Ammon's horn (tissue), 1 donor: ENCODE data around the gene EPB41L4B.
A peak's percentile ranks its signal among the peaks of the same experiment; 100 is the strongest.
"Not testable (repeated sequence)": the region's sequence is repeated elsewhere in the genome, so short reads cannot be mapped to it uniquely, and the experiment has no call there.

Experiments used
- DNase-seq: peaks from one replicate; pipeline ENCODE4 v3.0.0-alpha.2; 2016; ENCODE audit warnings: low spot score

EPB41L4B gene

GRCh38 chr9:109244179-109245132, 76.4 kb downstream of the EPB41L4B start:
- DNase-seq: peak; percentile 79

- peak; percentile 31 for DNase-seq
Observed at GRCh38 chr9:109242741-109243140, 78.1 kb downstream of the EPB41L4B start.

GRCh38 chr9:109242014-109242413, 78.8 kb downstream of the EPB41L4B start:
- DNase-seq: peak; percentile 8

GRCh38 chr9:109241207-109241606, 79.7 kb downstream of the EPB41L4B start:
- no peak for DNase-seq

- DNase-seq: no peak
Observed at GRCh38 chr9:109239240-109239639, 81.6 kb downstream of the EPB41L4B start.

GRCh38 chr9:109238655-109239054, 82.2 kb downstream of the EPB41L4B start:
- DNase-seq: no peak

GRCh38 chr9:109238125-109238524, 82.7 kb downstream of the EPB41L4B start:
- DNase-seq: no peak

- peak; percentile 18 for DNase-seq
Observed at GRCh38 chr9:109232449-109233237, 88.2 kb downstream of the EPB41L4B start.

GRCh38 chr9:109231593-109231992, 89.3 kb downstream of the EPB41L4B start:
- DNase-seq: no peak

- DNase-seq: no peak
Observed at GRCh38 chr9:109230277-109230676, 90.6 kb downstream of the EPB41L4B start.

GRCh38 chr9:109229682-109230081, 91.2 kb downstream of the EPB41L4B start:
- DNase-seq: no peak

- no peak for DNase-seq
Observed at GRCh38 chr9:109228093-109228642, 92.7 kb downstream of the EPB41L4B start.

- DNase-seq: no peak
Observed at GRCh38 chr9:109225629-109226028, 95.2 kb downstream of the EPB41L4B start.

GRCh38 chr9:109224751-109225150, 96.1 kb downstream of the EPB41L4B start:
- no peak for DNase-seq

- DNase-seq: not testable (repeated sequence)
Observed at GRCh38 chr9:109218242-109218641, 102.6 kb downstream of the EPB41L4B start.

- no peak for DNase-seq
Observed at GRCh38 chr9:109214414-109214813, 106.4 kb downstream of the EPB41L4B start.

GRCh38 chr9:109213285-109214121, 107.4 kb downstream of the EPB41L4B start:
- DNase-seq: no peak

- no peak for DNase-seq
Observed at GRCh38 chr9:109212768-109213167, 108.1 kb downstream of the EPB41L4B start.

GRCh38 chr9:109206670-109207069, 114.2 kb downstream of the EPB41L4B start:
- DNase-seq: no peak

GRCh38 chr9:109205526-109205925, 115.3 kb downstream of the EPB41L4B start:
- DNase-seq: no peak

GRCh38 chr9:109203761-109204360, 117.0 kb downstream of the EPB41L4B start:
- no peak for DNase-seq
